ENCODE data around the gene SALL4.

DNA sequence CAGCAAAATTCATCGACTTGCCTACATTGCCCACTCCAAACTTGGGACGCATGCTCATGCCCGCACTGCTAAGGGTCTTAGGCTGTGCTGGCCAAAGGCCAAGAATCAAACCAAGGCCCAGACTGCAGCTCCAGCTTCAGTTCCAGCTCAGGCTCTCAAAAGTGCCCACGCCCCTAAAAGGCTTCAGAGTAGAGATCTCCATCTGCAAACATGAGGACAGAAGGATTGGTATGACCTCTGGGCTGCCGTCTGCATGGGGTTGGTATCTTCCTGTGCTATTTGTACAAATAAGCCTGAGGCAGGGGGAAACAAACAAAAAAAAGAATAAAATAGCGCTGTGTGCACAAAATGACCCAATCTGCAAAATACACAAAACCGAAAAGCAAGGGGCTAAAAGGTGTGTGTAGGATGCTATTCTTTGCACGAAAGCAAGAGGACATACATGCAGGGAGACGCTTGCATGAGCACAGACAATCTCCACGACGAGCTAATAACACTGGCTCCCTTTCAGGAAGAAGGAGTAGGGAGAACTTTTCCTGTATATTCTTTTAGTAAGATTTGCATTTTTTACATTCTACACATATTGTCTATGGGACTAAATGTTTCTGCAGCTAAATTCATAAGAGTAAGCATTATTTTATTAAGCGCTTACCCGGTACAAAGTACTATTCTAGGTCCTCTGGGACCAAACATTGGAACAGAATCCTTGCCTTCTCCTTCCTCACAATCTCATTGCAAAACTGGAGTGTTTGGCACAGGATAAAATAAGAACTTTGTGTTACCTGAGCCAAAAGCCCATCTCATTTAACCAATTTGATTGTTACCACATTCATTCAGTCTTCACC lies 67.2 kb downstream of the SALL4 start:
- TF ChIP-seq, protein P1, sequence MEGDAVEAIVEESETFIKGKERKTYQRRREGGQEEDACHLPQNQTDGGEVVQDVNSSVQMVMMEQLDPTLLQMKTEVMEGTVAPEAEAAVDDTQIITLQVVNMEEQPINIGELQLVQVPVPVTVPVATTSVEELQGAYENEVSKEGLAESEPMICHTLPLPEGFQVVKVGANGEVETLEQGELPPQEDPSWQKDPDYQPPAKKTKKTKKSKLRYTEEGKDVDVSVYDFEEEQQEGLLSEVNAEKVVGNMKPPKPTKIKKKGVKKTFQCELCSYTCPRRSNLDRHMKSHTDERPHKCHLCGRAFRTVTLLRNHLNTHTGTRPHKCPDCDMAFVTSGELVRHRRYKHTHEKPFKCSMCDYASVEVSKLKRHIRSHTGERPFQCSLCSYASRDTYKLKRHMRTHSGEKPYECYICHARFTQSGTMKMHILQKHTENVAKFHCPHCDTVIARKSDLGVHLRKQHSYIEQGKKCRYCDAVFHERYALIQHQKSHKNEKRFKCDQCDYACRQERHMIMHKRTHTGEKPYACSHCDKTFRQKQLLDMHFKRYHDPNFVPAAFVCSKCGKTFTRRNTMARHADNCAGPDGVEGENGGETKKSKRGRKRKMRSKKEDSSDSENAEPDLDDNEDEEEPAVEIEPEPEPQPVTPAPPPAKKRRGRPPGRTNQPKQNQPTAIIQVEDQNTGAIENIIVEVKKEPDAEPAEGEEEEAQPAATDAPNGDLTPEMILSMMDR (IDR thresholded peaks at IDR 0.05) = no peak
- TF ChIP-seq POLR2A (IDR thresholded peaks at IDR 0.05) = no peak
